Mesendoderm (in vitro differentiated cells): ENCODE results near the gene BCAN.
"Not testable (repeated sequence)": the region's sequence is repeated elsewhere in the genome, so short reads cannot be mapped to it uniquely, and the experiment has no call there.

Source experiments
- DNase-seq: peaks from one replicate; pipeline ENCODE4 v3.0.0; 2013
- H2AK5ac ChIP-seq: 2 replicates; pipeline ENCODE4 v1.6.1; 2013; ENCODE audit warnings: low read length, inconsistent platforms
- H2BK120ac ChIP-seq: 2 replicates; pipeline ENCODE4 v1.6.1; 2013; ENCODE audit warnings: low read depth, mild to moderate bottlenecking, low read length, moderate library complexity, mixed read lengths
- H2BK15ac ChIP-seq: replicated peaks from 2 replicates; pipeline ENCODE4 v1.6.1; 2013; ENCODE audit warnings: low read depth, mild to moderate bottlenecking, moderate library complexity
- H2BK5ac ChIP-seq: 2 replicates; pipeline ENCODE4 v1.6.1; 2013; ENCODE audit warnings: low read length, inconsistent platforms
- H3K18ac ChIP-seq: 2 replicates; pipeline ENCODE4 v1.6.1; 2013; ENCODE audit warnings: mild to moderate bottlenecking, low read length, mixed read lengths
- H3K23ac ChIP-seq: one replicate; pipeline ENCODE4 v1.6.1; 2013; ENCODE audit warnings: low read length
- H3K27ac ChIP-seq: 2 replicates; pipeline ENCODE4 v1.5.1; 2013; ENCODE audit warnings: low read depth, mild to moderate bottlenecking, inconsistent platforms, low read length, moderate library complexity
- H3K27me3 ChIP-seq: 2 replicates; pipeline ENCODE4 v1.6.1; 2013; ENCODE audit warnings: low read length, control low read depth, mild to moderate bottlenecking, inconsistent platforms; ENCODE audit not compliant: insufficient read depth, poor library complexity
- H3K36me3 ChIP-seq: 2 replicates; pipeline ENCODE4 v1.6.1; 2013; ENCODE audit warnings: low read length, inconsistent platforms; ENCODE audit not compliant: control insufficient read depth, insufficient read depth
- H3K4ac ChIP-seq: one replicate; pipeline ENCODE4 v1.6.1; 2013; ENCODE audit warnings: low read depth, mild to moderate bottlenecking, low read length, moderate library complexity
- H3K4me1 ChIP-seq: 2 replicates; pipeline ENCODE4 v1.6.1; 2013; ENCODE audit warnings: low read depth, low read length, inconsistent platforms; ENCODE audit not compliant: control insufficient read depth
- H3K4me2 ChIP-seq: 2 replicates; pipeline ENCODE4 v1.6.1; 2013; ENCODE audit warnings: low read length
- H3K4me3 ChIP-seq: 2 replicates; pipeline ENCODE4 v1.5.1; 2013; ENCODE audit warnings: mild to moderate bottlenecking, low read length
- H3K56ac ChIP-seq: one replicate; pipeline ENCODE4 v1.6.1; 2013; ENCODE audit warnings: low read length
- H3K79me1 ChIP-seq: 2 replicates; pipeline ENCODE4 v1.6.1; 2013; ENCODE audit warnings: low read length, inconsistent platforms
- H3K79me2 ChIP-seq: 2 replicates; pipeline ENCODE4 v1.6.1; 2013; ENCODE audit warnings: mild to moderate bottlenecking, low read length; ENCODE audit not compliant: control insufficient read depth, insufficient read depth
- H3K9ac ChIP-seq: 2 replicates; pipeline ENCODE4 v1.6.1; 2013; ENCODE audit warnings: low read length, inconsistent platforms
- H4K5ac ChIP-seq: one replicate; pipeline ENCODE4 v1.6.1; 2013; ENCODE audit warnings: low read length
- H4K8ac ChIP-seq: one replicate; pipeline ENCODE4 v1.6.1; 2013; ENCODE audit warnings: low read depth, mild to moderate bottlenecking, control low read depth, low read length, moderate library complexity
- WGBS: extraction: QIAGEN DNeasy Blood & Tissue Kit; methylation state at CpG from one replicate; pipeline ENCODE4 v1.1.7; 2013; ENCODE audit warnings: low lambda C conversion rate, missing lambda C conversion rate; ENCODE audit not compliant: insufficient coverage; ENCODE audit errors: extremely low coverage; 5-methylcytosine and 5-hydroxymethylcytosine counted together

The BCAN gene

GRCh38 chr1:156626079-156626438 is 15.9 kb upstream of the BCAN start:
- Histone ChIP-seq H3K27me3 (peaks cover 19% of the 10 kb centered on the region), H4K8ac (no peak overlapping the region), H2AK5ac (no peak overlapping the region), H3K18ac (no peak overlapping the region), H3K79me2 (no peaks in the 10 kb centered on the region), H3K4me2 (no peak overlapping the region), H3K79me1 (no peaks in the 10 kb centered on the region), H3K36me3 (no peaks in the 10 kb centered on the region), H3K56ac (no peak overlapping the region), H3K4ac (no peak overlapping the region), H3K27ac (no peak overlapping the region), H2BK5ac (no peak overlapping the region), H2BK15ac (no peak overlapping the region), H2BK120ac (no peak overlapping the region), H3K4me3 (no peak overlapping the region), H3K23ac (no peak overlapping the region), H3K4me1 (no peaks in the 10 kb centered on the region), H3K9ac (no peak overlapping the region), H4K5ac (no peak overlapping the region)
- WGBS: no CpG with 5 or more reads among the region's 4 CpGs
- no peak for DNase-seq

- Histone ChIP-seq H3K4ac (no peak overlapping the region), H2AK5ac (no peak overlapping the region), H3K18ac (no peak overlapping the region), H3K27me3 (peaks cover 19% of the 10 kb centered on the region), H3K79me1 (no peaks in the 10 kb centered on the region), H3K4me3 (no peak overlapping the region), H4K5ac (no peak overlapping the region), H4K8ac (no peak overlapping the region), H2BK15ac (no peak overlapping the region), H2BK5ac (no peak overlapping the region), H3K36me3 (no peaks in the 10 kb centered on the region), H3K9ac (no peak overlapping the region), H3K4me2 (no peak overlapping the region), H3K27ac (no peak overlapping the region), H2BK120ac (no peak overlapping the region), H3K56ac (no peak overlapping the region), H3K79me2 (no peaks in the 10 kb centered on the region), H3K23ac (no peak overlapping the region), H3K4me1 (no peaks in the 10 kb centered on the region)
- DNase-seq: peak; percentile 61
- no CpG with 5 or more reads among the region's 2 CpGs for WGBS
Measured at GRCh38 chr1:156627313-156627880, 14.5 kb upstream of the BCAN start.

GRCh38 chr1:156629823-156630449 is 12.0 kb upstream of the BCAN start:
- Histone ChIP-seq H4K8ac (no peak overlapping the region), H4K5ac (no peak overlapping the region), H3K79me1 (no peaks in the 10 kb centered on the region), H3K36me3 (no peaks in the 10 kb centered on the region), H3K27me3 (peaks cover 6% of the 10 kb centered on the region), H3K4me3 (no peak overlapping the region), H3K4ac (no peak overlapping the region), H3K4me2 (no peak overlapping the region), H3K4me1 (no peaks in the 10 kb centered on the region), H3K9ac (no peak overlapping the region), H2BK15ac (no peak overlapping the region), H3K23ac (no peak overlapping the region), H3K18ac (no peak overlapping the region), H2BK5ac (no peak overlapping the region), H2BK120ac (no peak overlapping the region), H3K79me2 (no peaks in the 10 kb centered on the region), H3K27ac (no peak overlapping the region), H3K56ac (no peak overlapping the region), H2AK5ac (no peak overlapping the region)
- no peak for DNase-seq
- no CpG with 5 or more reads among the region's 8 CpGs for WGBS

GRCh38 chr1:156631152-156631551 is 10.8 kb upstream of the BCAN start:
- H2BK120ac ChIP-seq, H3K4me1 ChIP-seq, H3K23ac ChIP-seq, DNase-seq, H3K18ac ChIP-seq, H3K79me1 ChIP-seq, H2AK5ac ChIP-seq, H4K5ac ChIP-seq, H2BK15ac ChIP-seq, H3K56ac ChIP-seq, H3K4me3 ChIP-seq, H2BK5ac ChIP-seq, H3K27me3 ChIP-seq, H3K4me2 ChIP-seq, H4K8ac ChIP-seq, H3K9ac ChIP-seq, H3K27ac ChIP-seq, H3K79me2 ChIP-seq, H3K4ac ChIP-seq, H3K36me3 ChIP-seq: not testable (repeated sequence)
- WGBS: no CpG with 5 or more reads among the region's 9 CpGs

GRCh38 chr1:156632355-156632754 is 9.6 kb upstream of the BCAN start:
- no peak overlapping the region for H3K27ac ChIP-seq
- no peak overlapping the region for H3K56ac ChIP-seq
- H2BK15ac ChIP-seq: no peak overlapping the region
- no peak overlapping the region for H3K4me2 ChIP-seq
- H2AK5ac ChIP-seq: no peak overlapping the region
- H3K4me3 ChIP-seq: no peak overlapping the region
- H4K8ac ChIP-seq: no peak overlapping the region
- no CpG with 5 or more reads among the region's 3 CpGs for WGBS
- H3K79me2 ChIP-seq: no peaks in the 10 kb centered on the region
- DNase-seq: no peak
- H3K27me3 ChIP-seq: no peaks in the 10 kb centered on the region
- H3K4me1 ChIP-seq: no peaks in the 10 kb centered on the region
- H2BK120ac ChIP-seq: no peak overlapping the region
- no peaks in the 10 kb centered on the region for H3K79me1 ChIP-seq
- no peak overlapping the region for H4K5ac ChIP-seq
- H3K4ac ChIP-seq: no peak overlapping the region
- H3K9ac ChIP-seq: no peak overlapping the region
- H3K36me3 ChIP-seq: no peaks in the 10 kb centered on the region
- no peak overlapping the region for H3K18ac ChIP-seq
- no peak overlapping the region for H2BK5ac ChIP-seq
- no peak overlapping the region for H3K23ac ChIP-seq
